ENCODE data around the gene CDH26.

CDH26 gene

GRCh38 chr20:60050193-60050947 is 92.1 kb downstream of the CDH26 start:
- DNase-seq: peak; percentile 62

GRCh38 chr20:60051911-60052310 is 93.7 kb downstream of the CDH26 start:
- no peak for DNase-seq

- no peak for DNase-seq
Measured at GRCh38 chr20:60052322-60052721, 94.1 kb downstream of the CDH26 start.

- DNase-seq: peak; percentile 94
Measured at GRCh38 chr20:60053125-60053817, 95.0 kb downstream of the CDH26 start.

DNA sequence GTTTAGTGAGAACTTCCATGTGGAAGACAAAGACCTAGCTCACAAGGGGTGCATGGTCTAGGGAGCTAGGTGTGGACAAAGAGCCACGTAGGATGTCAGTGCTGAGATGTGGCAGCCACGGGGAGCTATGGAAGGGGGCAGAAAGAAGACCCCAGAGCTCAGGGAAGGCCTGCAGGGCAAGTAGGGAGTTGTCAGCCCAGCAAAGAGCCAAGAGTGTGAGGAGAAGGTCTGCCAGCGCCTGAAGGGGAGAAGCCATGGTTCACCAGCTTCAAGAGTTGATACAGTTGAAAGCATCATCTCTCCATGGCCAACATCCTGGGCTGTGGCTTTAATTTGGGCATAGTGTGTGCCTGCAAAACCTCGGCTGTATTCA is 95.6 kb downstream of the CDH26 start:
- DNase-seq: no peak

GRCh38 chr20:60054716-60055634 is 96.8 kb downstream of the CDH26 start:
- no peak for DNase-seq

GRCh38 chr20:60055740-60056139 is 97.5 kb downstream of the CDH26 start:
- no peak for DNase-seq

- DNase-seq: no peak
Measured at GRCh38 chr20:60056407-60057122, 98.3 kb downstream of the CDH26 start.

DNA sequence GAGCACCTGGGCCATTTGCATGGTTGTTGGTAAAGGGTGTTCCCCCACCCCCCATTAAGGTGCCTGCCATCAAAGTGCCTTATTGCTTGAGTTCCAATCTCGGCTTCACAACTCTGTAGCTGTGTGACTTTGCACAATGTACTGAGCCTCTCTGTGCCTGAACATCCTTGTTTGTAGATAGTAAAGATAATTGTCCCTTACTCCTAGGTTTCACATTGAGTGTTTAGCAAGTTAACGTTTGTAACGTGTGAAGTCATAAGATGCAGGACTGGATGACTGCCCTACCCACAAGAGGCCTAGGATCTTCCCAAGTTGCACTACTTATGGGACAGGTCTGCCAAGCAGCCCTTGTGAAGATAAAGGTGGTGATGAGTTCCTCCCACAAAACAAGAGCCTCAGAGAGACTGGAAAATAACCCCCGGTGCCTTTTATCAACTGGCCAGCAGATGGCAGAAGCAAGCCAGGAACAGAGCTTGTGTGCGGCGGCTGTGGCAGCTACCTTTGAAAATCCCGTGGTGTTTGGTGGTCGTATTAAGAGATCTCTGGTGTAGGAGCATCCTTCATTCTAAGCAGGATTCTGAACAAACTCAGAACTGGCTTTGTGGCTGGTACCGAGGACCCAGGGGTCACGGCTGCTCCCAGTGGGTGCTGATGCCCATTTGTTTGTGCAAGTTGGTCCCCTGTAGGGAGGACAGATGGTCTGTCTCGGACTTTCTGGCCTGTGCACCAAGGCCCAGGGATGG is 99.1 kb downstream of the CDH26 start:
- peak; percentile 80 for DNase-seq

GRCh38 chr20:60057866-60058807 is 99.9 kb downstream of the CDH26 start:
- peak; percentile 92 for DNase-seq

GRCh38 chr20:60058879-60059278 is 100.7 kb downstream of the CDH26 start:
- DNase-seq: no peak

GRCh38 chr20:60060006-60060557 is 101.9 kb downstream of the CDH26 start:
- DNase-seq: no peak

DNA sequence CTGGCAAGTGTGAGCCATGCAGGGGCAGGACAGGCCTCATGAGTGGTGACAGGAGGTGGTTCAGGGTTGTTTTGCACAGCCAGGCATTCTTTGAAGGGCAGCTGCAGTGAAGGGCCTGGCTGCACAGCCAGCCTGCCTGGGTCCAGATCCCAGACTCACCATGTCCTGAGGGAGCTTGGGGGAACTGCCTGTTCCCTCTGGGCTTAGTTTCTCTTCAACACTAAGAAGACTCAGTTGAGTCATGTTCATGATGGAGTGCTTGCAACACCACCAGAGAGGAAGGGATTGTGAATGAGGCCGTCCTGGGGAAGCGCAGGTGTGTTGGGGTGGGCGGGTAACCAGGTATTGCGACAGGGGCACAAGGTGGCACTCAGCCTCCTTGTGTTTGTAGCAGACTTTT is 102.4 kb downstream of the CDH26 start:
- DNase-seq: no peak

DNA sequence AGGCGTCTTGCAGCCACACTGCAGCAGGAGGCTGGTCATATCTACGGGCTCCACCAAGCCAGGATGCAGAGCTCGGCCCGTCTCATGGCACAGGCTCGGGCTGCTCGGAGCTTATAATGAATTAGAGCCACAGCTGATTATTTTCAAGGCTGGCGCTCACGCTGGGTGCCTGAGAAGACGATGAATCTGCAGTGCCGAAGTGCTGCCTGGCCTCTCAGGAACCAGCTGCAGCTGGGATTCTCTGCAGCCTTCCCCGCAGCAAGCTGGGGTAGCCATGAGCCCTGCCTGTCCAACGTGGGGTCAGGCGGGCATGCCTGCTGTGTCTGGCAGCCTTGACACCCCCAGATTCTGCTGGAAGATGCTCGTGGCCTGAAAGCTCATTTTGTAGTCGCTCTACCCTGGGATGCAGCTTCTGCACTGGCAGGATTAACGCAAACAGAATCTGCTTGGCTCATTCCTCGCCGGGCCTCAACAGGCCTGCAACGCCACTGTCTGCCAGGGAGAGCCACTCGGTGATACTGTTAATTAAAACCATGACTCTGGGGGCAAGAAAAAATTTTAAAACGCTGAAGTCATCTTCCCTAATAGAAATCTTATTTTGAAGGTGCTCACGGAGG is 104.3 kb downstream of the CDH26 start:
- DNase-seq: no peak

GRCh38 chr20:60063048-60063451 is 104.8 kb downstream of the CDH26 start:
- no peak for DNase-seq

- no peak for DNase-seq
Measured at GRCh38 chr20:60063739-60064380, 105.6 kb downstream of the CDH26 start.
